GM21737 (cell line): ENCODE data around the gene DENND5A.

ENCODE experiments used
- ATAC-seq: cut with Tn5 transposase; IDR thresholded peaks from one replicate; pipeline ENCODE4 v1.9.1; 2021; ENCODE audit warnings: mild to moderate bottlenecking, moderate library complexity; ENCODE audit not compliant: unreplicated experiment

Gene DENND5A

DNA sequence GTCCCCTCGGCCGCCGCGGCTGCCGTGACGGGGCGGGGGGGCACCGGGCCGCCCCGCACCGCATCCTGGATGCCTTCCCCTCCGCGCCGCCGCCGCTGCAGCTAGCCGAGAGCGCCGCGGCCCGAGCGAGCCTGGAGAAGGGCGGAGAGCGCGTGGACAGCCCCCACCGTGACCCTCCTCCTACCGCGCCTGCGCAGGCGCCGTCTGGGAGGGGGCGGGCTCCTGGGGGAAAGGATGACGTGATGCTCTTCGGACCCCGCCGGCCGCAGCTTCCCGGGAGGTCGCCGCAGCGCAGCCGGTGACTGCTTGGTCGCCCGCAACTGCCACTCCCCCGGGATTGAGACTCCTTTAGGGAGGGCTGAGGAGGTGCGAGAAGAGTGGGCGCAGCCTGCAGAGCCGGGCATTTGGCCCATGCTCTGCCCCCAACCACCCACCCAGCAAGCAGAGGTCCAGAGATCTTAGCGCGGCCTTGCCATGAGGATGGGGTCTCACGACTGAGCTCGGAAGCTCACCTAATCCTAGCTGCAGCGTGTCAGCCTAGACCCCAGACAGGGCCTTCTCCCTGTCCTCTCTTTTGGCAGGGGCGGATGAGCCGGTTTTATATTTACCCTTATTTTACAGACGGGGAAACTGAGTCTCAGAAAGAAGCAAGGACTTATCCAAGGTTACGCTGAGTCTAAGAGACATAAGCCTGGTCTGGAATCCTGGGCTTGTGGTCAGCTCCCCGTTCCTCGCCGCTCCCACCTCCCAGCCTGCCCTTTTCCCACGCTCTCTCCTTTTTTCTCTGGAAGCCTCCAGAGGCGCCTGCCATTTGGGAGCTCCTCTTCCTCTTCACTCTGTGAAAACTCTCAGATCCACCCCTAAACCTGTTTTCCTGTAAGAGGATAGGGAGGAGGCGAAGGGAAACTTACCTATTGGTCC is at the start of gene DENND5A:
Gene DENND5A, minus strand, starts transcription at position 140 of the 921 bp plus-strand sequence. CDS start 281 bp downstream, outside the sequence.
- ATAC-seq, result peak; percentile 41

DNA sequence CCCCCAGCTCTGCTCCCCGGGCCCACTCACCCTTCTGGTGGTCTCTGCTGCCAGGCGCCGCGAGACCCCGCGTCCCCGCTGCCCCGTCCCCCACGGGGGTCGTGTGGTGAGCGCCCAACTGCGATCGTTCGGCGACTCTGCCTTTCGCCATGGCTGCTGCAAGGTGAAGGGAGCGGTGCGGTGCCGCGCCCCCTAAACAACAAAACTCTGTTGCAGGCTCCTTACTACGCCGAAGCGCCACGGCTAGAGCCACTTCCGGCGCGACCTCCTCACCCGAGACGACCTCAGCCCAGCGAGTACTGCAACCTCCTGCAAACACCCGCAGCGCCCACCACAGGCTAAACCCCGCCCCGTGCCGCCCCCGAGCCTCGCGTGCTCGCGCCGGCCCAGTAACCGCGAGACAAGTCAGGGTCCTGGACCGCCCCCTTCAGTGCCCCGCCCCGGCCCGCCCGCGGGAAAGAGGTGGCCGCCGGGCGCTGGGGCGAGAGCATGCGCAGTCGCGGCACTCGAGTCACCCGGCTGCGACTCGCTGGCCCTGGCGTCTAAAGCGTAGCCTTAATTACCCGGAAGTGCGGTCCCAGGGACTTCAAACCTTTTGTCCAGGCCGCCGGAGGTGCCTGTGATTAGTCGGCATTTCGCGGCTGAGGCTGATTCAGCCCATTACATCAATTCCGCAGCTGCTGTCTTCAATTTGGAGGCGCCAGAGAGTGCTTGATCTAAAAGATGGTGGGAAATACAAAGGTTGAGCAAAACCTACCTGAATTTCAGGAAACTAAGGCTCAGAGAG is 49.3 kb upstream of the DENND5A start, which contains the start of gene TMEM41B:
Gene TMEM41B, minus strand, starts transcription at position 303 of the 787 bp plus-strand sequence. Its CDS starts 152 bp downstream, at position 151.
- peak; percentile 96 for ATAC-seq

DNA sequence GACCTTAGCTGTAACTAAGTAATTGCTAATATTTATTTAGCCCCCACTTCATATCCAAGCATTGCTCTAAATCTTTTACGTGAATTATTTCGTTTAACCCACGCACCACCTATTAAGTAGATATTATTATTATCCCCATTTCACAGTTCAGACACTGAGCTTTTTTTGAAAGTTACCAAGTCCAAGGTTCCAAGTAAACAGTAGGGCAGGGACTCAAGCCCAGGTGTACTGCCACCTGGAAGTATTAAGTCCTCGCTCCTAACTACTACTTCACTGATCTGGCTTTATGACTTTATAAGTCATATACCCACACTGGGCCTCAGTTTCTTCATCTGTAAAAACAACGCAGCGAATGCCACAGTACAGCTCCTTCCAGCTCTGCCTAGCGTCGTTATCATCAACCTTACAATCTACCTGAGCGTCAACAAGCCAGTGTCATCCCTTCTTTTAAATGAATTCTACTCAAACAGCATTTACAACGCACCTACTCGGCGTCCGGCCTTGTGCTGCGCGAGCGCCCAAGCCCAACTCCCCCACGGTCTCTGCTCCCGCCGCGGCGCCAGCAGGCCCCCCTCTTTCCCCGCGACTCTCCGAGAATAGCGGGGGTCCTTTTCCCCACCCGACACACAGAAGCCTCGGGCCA is 48.6 kb upstream of the DENND5A start:
- peak; percentile 18 for ATAC-seq

DNA sequence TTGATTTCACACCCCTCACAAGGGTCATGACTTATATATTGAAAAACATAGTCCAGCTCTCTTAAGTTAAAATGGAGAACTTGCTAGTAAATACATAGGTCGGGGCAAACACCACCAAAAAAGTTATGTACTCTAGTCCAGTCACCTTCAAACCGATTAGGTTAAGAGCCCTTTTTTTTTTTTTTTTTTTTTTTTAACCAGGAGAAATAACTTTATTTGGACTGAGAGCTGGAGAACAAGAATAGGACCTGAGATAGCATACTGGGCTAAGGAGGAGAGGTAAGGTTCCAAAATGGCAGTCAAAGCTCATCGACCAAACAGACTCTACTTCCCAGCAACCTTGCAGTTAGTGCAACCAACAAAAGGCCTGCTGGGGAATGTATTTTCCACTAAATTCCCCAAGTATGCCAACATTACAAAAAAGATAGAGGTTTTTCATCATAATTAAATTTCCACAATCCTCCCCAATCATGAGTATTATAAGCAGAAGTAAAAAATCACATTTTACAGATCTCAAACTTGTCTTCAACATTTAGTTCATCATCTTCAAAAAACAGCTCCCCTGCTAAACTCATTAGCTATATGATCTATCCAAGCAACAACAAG is 45.4 kb upstream of the DENND5A start:
- ATAC-seq, result no peak

DNA sequence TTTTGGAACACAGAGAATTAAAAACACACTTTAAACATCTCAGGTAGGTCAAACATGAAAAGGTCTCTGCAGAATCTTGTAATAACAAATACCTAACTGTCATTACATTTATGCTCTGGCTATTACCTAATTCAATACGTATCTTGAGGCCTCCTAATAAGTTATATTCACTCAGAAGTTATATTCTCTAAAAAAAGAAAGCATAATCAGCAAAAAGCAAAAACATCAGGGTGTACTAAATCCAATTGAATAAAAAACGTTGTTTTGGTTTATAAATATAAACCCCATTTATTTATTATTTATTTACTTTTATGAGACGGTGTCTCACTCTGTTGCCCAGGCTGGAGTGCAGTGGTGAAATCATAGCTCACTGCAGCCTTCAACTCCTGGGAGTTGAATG is 39.0 kb upstream of the DENND5A start:
- no peak for ATAC-seq

DNA sequence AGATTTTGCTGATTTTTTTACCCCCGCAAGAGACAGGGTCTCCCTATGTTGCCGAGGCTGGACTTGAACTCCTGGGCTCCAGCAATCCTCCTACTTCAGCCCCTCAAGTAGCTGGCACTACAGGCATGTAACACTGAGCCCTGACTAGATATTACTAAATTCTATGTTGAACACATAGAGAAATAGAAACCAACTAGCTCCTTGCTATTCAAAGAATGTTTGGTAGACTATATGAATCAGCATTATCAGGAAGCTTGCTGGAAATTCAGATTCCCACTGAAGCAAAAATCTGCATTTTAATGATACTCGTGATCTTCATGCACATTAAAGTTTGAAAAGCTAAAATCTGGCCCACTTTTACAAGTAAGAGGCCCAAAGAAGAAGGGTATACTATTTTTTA is 37.3 kb upstream of the DENND5A start:
- ATAC-seq, result no peak

DNA sequence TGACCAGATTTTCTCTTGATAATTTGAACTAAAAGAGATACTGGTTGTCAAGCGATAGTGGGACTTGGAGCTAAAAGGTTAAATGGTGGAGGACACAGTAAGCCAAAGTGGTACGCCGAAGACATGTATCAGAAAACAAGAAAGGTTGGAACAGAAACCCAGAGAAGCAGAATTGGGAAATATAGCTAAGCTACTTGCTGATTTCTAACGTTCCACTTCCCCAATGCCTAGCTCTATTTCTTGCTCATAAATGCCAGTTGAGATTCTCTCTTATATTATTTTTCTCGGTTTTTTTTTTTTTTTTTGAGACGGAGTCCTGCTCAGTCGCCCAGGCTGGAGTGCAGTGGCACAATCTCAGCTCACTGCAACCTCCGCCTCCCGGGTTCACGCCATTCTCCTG is 36.6 kb upstream of the DENND5A start:
- ATAC-seq, result no peak

DNA sequence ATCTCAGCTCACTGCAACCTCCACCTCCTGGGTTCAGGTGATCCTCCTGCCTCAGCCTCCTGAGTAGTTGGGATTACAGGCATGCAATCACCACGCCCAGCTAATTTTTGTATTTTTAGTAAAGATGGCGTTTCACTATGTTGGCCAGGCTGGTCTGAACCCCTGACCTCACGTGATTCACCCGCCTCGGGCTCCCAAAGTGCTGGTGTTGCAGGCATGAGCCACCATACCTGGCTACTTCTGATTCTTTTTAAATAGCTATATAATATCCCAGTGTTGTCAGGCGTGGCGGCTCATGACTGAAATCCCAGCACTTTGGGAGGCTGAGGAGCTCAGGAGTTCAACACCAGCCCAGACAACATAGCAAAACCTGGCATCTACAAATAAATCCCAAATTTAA is 28.5 kb upstream of the DENND5A start:
- no peak for ATAC-seq

DNA sequence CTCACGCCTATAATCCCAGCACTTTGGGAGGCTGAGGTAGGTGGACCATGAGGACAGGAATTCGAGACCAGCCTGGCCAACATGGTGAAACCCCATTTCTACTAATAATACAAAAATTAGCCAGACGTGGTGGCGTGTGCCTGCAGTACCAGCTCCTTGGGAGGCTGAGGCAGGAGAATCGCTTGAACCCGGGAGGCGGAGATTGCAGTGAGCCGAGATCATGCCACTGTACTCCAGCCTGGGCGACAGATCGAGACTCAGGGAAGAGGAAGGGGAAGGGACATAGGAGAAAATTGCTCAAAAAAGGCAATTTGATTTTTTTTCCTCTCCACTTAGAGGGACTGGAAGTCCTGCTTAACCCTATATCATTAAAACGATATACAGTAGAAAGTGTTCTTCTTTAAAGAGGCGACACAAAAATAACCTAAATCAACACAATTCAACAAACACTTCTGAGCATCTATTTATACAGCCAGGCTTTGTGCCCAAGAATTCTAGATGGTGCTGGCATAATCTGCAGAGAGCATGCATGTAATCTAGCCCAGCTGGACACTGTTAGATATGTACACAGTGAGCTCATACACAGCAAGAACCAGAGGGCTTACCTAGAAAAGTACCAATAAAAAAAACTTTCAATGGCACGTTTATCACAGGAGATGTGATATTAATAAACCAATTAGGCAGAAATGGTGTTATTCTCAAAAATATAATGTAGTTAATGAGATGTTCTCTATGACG is 20.9 kb upstream of the DENND5A start:
- no peak for ATAC-seq

DNA sequence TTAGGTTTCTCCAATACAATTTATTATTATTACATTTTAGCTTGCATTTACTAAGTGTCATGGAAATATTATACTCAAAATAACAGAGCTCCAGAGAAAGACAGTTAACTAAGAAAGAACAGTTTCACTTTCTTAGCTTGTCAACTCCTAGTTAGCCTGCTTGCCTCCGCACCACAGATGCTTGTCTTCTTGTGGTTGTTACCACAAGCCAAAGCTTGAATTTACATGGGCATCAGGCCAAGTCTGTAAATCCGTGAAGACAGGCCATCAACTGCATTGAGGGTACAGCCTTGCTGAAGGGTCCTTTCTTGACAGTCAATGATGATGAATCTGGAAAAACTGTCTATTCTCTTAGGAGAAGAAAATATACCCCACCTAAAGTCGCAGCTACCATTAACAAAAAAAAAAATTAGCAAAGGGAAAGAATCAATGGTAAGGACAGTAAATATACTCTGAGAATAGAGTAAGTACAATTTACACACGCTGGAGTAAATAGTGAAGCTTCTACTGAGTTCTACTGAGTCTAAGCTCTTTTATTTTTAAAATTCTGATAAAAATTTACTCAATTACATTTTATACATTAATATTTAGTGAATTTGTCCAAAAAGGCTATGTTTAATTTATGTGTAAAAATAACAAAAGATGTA is 15.6 kb upstream of the DENND5A start:
- ATAC-seq, result peak; percentile 94

DNA sequence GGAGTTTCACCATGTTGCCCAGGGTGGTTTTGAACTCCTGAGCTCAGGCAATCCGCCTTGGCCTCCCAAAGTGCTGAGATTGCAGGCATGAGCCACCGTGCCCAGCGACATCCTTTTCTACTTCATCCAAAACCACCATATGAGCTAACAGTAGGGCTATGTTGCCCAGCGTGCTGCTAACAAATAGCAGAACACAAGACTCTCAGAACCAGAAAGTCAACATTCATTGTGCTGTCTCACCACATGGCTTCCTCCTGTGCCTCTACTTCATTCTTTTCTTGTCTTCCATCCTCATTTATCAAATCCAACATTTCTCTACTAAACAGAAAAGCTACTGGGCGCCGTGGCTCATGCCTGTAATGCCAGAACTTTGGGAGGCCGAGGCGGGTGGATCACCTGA is 12.0 kb upstream of the DENND5A start:
- no peak for ATAC-seq

DNA sequence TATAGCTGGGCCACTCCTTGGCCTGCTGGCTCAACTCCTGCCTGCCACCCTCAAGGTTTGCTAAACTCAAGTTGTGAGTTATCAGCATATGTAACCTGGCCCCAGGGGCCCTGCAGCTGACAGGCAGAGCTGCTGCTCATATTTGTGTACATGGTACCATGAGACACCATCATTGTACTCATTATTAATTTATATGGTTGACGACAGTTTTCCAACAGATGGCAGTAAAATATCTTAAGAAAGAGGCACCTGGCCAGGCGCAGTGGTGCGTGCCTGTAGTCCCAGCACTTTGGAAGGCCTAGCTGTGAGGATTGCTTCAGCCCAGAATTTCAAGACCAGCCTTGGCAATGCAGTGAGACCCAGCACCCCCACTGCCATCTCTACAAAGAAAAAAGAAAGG is 11.4 kb upstream of the DENND5A start:
- ATAC-seq, result no peak

DNA sequence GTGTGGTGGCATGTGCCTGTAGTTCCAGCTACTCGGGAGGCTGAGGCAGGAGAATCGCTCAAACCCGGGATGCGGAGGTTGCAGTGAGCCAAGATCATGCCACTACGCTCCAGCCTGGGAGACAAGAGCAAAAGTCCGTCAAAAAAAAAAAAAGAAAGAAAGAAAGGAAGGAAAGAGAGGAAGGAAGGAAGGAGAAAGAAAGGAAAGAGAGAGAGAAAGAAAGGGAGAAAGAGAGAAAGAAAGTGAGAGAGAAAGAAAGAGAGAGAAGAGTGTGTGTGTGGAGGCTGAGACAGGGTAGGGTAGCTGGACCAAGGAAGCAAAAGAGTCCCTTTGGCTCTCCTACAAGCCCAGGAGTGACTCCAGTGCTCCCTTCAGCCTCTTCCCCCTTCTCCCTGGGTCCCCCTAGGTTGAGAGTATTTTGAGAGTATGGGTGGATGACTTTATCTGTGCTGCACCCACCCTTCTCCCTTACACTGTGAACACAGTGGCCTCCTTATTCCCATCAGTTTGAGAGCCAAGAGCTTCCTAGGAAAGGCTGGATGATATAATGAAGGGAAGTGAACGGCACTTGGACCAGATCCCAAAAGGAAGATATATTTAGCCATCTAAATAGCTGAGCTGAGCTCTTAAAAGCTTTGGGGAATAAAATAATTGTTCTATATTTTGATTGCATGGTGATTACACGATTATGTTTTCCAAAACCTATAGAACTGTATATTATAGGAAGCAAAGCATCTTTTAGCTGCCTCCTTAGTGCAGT is 9.5 kb upstream of the DENND5A start:
- no peak for ATAC-seq

DNA sequence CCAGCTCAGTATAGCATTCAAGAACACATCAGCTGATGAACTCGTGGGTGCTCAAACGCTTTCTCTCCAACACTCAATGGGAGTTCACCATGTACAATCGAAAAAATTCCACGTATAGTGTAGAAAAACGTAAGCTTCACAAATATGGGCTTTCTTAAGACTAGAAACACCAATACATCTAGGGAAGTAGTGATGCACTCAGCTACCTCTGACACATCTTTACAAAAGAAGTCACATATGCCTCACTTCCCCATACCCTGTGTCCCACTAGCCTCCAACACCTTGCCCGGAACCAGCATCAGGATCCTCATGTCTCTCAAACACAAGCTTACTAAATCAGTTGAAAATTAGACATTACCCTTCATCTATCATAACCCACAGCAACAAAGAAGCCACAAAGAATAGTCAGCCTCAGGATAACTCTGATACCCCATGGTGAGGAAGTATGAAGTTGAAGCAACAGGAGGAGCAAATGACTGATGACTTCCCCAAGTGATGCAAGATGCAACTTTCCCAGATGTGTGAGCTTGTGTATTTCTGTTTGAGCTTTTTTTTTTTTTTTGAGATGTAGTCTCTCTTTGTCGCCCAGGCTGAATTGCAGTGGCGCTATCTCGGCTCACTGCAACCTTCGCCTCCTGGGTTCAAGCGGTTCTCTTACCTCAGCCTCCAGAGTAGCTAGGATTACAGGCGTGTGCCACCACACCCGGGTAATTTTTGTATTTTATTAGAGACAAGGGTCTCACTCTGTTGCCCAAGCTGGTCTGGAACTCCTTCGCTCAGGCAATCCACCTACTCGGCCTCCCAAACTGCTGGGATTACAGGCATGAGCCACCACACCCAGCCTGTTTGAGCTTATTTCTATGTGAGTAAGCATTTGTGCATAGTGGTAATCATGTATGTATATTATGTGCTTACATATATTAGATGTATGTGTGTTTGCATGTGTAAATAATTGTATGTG is 8.5 kb upstream of the DENND5A start:
- ATAC-seq, result no peak

DNA sequence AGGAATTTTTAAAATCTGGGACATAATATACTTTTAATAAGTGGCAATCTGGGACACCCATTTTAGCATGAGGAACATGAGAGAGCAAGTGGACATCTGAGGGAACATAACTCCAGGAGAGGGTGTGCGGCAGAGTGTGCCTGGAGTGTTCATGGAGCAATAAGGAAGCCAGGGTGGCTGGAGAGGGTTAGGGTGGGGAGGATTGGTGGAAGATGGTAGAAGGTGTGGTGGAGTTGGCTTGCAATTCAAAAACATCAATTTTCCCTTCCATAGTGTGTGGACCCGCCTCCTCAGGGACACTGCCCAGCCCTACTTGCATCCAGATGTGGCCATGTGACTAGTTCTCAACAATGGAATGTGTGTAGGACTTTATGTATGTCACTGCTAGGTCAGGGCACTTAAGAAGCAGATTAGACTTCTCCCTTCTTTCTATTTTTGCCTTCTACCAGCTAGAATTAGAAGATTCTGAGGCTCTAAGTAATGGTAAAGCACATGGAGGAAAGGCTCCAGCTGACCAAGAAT is 4.4 kb upstream of the DENND5A start:
- ATAC-seq, result no peak

DNA sequence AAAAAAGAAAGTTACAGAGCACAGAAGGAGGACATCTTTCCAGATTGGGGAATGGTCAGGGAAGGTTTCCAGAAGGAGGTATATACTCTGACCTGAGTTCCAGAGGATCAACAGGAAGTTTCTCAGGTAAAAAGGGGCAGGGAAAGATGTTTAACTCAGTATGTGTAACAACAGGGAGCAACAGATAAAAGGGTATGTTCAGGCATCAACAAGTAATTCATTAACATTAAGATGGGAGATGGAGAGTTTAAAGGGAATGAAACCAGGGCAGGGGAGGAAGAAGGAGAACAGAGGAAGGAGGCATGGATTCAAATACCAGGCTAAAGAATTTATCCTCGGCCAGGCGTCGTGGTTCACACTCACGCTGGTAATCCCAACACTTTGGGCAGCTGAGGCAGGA is 2.5 kb upstream of the DENND5A start:
- no peak for ATAC-seq

DNA sequence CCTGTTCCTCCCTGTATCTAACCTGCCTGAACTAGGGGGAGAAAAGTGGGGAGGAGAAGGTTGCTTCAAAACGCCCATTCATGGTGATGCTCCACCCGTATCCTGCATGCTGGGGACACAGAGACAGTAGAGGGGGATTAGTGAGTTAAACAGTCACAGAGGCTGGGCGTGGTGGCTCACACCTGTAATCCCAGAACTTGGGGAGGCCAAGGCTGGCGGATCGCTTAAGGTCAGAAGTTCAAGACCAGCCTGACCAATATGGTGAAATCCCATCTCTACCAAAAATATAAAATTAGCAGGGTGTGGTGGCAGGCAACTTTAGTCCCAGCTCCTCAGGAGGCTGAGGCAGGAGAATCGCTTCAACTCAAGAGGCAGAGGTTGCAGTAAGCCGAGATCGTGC is 1.8 kb upstream of the DENND5A start:
- ATAC-seq, result no peak
